Endodermal cell (in vitro differentiated cells): ENCODE data around the gene CNGA3. TPM values are rescaled to one million over a fixed set of nuclear protein-coding genes. Genes with fewer than 3 reads are reported as not detected.

Source experiments
- DNase-seq: peaks from one replicate; pipeline ENCODE4 v3.0.0-alpha.2; 2017
- H3K27ac ChIP-seq: 2 replicates; pipeline ENCODE4 v1.5.1; 2013; ENCODE audit warnings: mild to moderate bottlenecking, low read depth, low read length, moderate library complexity
- H3K27me3 ChIP-seq: 2 replicates; pipeline ENCODE4 v1.6.1; 2013; ENCODE audit warnings: mild to moderate bottlenecking, low read length, moderate library complexity; ENCODE audit not compliant: insufficient read depth, control insufficient read depth, poor library complexity, severe bottlenecking
- H3K36me3 ChIP-seq: 2 replicates; pipeline ENCODE4 v1.7.0; 2013; ENCODE audit warnings: mild to moderate bottlenecking, low read length, moderate library complexity; ENCODE audit not compliant: control insufficient read depth, insufficient read depth
- H3K4me1 ChIP-seq: one replicate; pipeline ENCODE4 v1.7.0; 2013; ENCODE audit warnings: low read length; ENCODE audit not compliant: control insufficient read depth, insufficient read depth
- H3K4me3 ChIP-seq: 2 replicates; pipeline ENCODE4 v1.5.1; 2013; ENCODE audit warnings: mild to moderate bottlenecking, low read length, moderate library complexity
- H3K9ac ChIP-seq: 2 replicates; pipeline ENCODE4 v1.6.1; 2013; ENCODE audit warnings: mild to moderate bottlenecking, low read length, moderate library complexity; ENCODE audit not compliant: poor library complexity, severe bottlenecking; ENCODE audit errors: extremely low read depth
- H3K9me3 ChIP-seq: 2 replicates; pipeline ENCODE4 v1.6.1; 2013; ENCODE audit warnings: mild to moderate bottlenecking, low read length, moderate library complexity; ENCODE audit not compliant: control insufficient read depth
- H3K27ac Mint-ChIP-seq: 2 replicates; pipeline ENCODE4 v1.8.0; 2020; ENCODE audit warnings: mixed read lengths
- H3K27me3 Mint-ChIP-seq: 2 replicates; pipeline ENCODE4 v1.8.0; 2021; ENCODE audit warnings: mild to moderate bottlenecking, mixed read lengths; ENCODE audit not compliant: insufficient read depth
- H3K36me3 Mint-ChIP-seq: 2 replicates; pipeline ENCODE4 v1.8.0; 2020; ENCODE audit warnings: low read depth, mixed read lengths
- H3K4me1 Mint-ChIP-seq: 2 replicates; pipeline ENCODE4 v1.8.0; 2020; ENCODE audit warnings: mixed read lengths
- H3K4me3 Mint-ChIP-seq: 2 replicates; pipeline ENCODE4 v1.8.0; 2020; ENCODE audit warnings: mild to moderate bottlenecking, moderate library complexity, mixed read lengths
- H3K9me3 Mint-ChIP-seq: 2 replicates; pipeline ENCODE4 v1.8.0; 2020; ENCODE audit warnings: mild to moderate bottlenecking, mixed read lengths
- WGBS, 2 experiments: methylation state at CpG; one replicate each; pipeline versions ENCODE4 v1.1.5 to v1.1.7; 2013; ENCODE audit warnings: missing lambda C conversion rate in 2 of 2, mixed read lengths in 1 of 2; ENCODE audit not compliant: insufficient coverage in 1 of 2, insufficient read length in 1 of 2; 5-methylcytosine and 5-hydroxymethylcytosine counted together
- total RNA-seq, 2 donors: library from RNA; stranded (reverse); fragmentation: NEBNext Ultra II Directional in 1 of 2; extraction: Animal tissue kit (Norgen Biotek cat#: 25700) in 1 of 2; gene quantifications; 2 replicates in 1 of 2; 3 replicates in 1 of 2; pipeline ENCODE4 v1.2.1, GENCODE V29; 2021
- TF ChIP-seq, protein P1 (sequence below): fragments of 200-600 bp; sonication (generic); conservative IDR thresholded peaks from 2 replicates; pipeline ENCODE4 v1.5.0; 2021; ENCODE audit warnings: antibody characterized with exemption, mild to moderate bottlenecking

Gene CNGA3
- total RNA-seq, 2 donors from 2014 or later = 0.33 TPM; not detected in 1

DNA sequence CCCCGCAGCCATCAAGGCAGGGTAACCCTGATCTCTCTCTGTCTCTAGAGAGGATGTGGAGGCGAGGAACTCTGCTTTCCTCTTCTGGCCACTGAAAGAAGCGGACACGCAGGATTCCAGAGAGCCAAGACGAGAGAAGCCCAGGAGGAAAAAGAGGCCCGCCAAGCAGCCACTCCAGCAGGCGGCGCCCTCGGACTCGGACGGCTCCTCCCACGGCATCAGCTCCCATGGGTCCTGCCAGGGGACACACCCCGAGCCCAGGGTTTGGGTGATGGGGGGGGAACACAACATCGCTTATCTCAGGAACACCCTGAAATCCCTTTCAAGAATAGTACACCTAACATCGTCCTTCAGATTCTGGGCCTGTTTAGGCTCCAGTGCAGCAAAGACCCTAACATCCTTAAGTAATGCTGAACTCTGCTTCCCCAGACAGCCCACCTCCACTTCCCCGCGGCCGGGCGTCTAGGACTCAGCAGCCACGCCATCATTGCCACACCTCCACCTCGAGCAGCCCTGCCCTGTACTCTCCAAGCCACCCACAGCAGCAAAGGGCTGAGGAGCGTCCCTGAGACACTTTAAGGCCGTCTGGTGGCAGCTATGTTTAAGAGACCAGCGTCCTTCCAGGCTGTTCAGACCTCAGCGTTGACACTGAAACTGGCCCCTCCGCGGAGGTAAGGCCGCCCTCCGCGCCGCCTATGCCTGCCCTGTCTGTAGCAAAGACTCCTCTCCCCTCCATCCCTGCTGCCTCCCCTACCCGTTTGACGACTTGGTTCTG lies 34.3 kb upstream of the CNGA3 start:
- Histone ChIP-seq H3K4me1 (peaks cover 4% of the 10 kb centered on the region), H3K36me3 (no peaks in the 10 kb centered on the region), H3K4me3 (no peak overlapping the region), H3K27me3 (no peaks in the 10 kb centered on the region), H3K9me3 (peaks cover 5% of the 10 kb centered on the region), H3K27ac (no peak overlapping the region), H3K9ac (no peak overlapping the region)
- Mint-ChIP-seq H3K9me3 (peaks cover 9% of the 10 kb centered on the region), H3K4me1 (peaks cover 15% of the 10 kb centered on the region), H3K36me3 (no peaks in the 10 kb centered on the region), H3K27ac (no peak overlapping the region), H3K4me3 (no peak overlapping the region), H3K27me3 (peaks cover 4% of the 10 kb centered on the region)
- TF ChIP-seq, protein P1, sequence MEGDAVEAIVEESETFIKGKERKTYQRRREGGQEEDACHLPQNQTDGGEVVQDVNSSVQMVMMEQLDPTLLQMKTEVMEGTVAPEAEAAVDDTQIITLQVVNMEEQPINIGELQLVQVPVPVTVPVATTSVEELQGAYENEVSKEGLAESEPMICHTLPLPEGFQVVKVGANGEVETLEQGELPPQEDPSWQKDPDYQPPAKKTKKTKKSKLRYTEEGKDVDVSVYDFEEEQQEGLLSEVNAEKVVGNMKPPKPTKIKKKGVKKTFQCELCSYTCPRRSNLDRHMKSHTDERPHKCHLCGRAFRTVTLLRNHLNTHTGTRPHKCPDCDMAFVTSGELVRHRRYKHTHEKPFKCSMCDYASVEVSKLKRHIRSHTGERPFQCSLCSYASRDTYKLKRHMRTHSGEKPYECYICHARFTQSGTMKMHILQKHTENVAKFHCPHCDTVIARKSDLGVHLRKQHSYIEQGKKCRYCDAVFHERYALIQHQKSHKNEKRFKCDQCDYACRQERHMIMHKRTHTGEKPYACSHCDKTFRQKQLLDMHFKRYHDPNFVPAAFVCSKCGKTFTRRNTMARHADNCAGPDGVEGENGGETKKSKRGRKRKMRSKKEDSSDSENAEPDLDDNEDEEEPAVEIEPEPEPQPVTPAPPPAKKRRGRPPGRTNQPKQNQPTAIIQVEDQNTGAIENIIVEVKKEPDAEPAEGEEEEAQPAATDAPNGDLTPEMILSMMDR = peak; percentile 61
- peak; percentile 82 for DNase-seq
- WGBS, 2 experiments = 87 to 93% methylated on average over 17 to 33 of the region's 33 CpGs

DNA sequence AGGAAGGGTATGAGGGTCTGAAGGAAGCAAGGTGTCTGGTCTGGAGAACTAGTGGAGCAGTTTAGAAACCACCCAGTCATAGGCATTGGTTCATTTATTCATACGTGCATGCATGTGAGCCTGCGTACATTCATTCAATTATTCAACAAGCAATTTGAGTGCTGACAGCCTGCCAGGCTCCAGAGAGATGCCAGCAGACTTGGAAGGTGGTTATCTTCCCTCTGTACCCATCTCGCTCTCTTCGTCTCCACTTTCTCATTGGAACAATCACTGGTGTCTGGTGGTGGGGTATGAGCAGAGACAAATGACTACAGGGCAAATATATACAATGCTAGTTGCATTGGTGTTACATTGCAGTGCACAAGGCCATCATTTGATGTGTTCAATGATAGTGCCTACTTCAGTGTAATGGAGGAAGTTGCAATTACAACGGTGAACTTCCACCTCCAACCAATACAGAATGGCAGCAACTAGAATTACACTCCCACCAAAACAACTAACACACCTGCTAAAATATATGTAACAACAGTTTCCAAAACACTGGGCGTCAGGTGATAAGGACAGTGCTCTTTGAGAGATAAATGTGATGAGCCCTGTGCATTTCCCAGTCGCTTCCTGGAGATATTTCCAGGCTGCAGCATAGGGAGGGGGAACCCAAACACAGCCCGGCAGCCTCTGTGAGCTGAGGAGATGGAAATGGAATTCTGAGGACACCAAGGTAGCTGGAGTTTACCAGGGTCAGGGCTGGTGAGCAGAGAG lies 32.6 kb upstream of the CNGA3 start:
- no peaks in the 10 kb centered on the region for H3K36me3 ChIP-seq
- H3K4me1 Mint-ChIP-seq = peaks cover 23% of the 10 kb centered on the region
- H3K4me3 ChIP-seq = no peak overlapping the region
- no peaks in the 10 kb centered on the region for H3K27me3 ChIP-seq
- 95 to 100% methylated on average over 3 to 8 of the region's 8 CpGs for WGBS, 2 experiments
- no peak overlapping the region for H3K9ac ChIP-seq
- H3K4me3 Mint-ChIP-seq = no peak overlapping the region
- no peak overlapping the region for H3K27ac ChIP-seq
- H3K36me3 Mint-ChIP-seq = peaks cover 3% of the 10 kb centered on the region
- no peak for DNase-seq
- H3K4me1 ChIP-seq = peaks cover 4% of the 10 kb centered on the region
- H3K27me3 Mint-ChIP-seq = peaks cover 4% of the 10 kb centered on the region
- no peak overlapping the region for H3K27ac Mint-ChIP-seq
- peaks cover 14% of the 10 kb centered on the region for H3K9me3 Mint-ChIP-seq
- H3K9me3 ChIP-seq = peaks cover 12% of the 10 kb centered on the region
- TF ChIP-seq, protein P1 = no peak

DNA sequence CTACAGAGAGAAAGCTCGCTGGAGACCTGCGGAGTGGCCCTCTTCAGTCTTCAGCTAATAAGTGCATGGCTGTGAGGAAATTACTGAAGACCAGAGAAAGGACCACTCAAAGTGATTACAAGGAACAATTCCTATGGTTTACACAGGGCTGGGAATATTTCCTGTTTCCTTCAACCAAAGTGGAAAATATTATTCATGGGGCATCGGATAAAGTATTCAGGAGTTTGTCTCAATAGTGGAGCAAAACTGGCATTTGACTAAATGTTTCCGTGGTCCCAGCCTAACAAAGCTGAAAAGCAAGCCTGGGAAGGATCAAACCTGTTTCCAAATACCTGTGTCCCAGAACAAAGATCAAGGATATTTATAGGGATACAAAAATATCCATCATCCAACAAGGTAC lies 32.0 kb upstream of the CNGA3 start:
- Mint-ChIP-seq H3K4me3 (no peak overlapping the region), H3K27ac (no peak overlapping the region), H3K9me3 (peaks cover 20% of the 10 kb centered on the region), H3K36me3 (peaks cover 9% of the 10 kb centered on the region), H3K4me1 (peaks cover 23% of the 10 kb centered on the region), H3K27me3 (peaks cover 4% of the 10 kb centered on the region)
- Histone ChIP-seq H3K9ac (no peak overlapping the region), H3K27me3 (no peaks in the 10 kb centered on the region), H3K27ac (no peak overlapping the region), H3K4me3 (no peak overlapping the region), H3K4me1 (peaks cover 4% of the 10 kb centered on the region), H3K9me3 (peaks cover 18% of the 10 kb centered on the region), H3K36me3 (no peaks in the 10 kb centered on the region)
- DNase-seq = no peak
- WGBS, 2 experiments = 93 to 94% methylated on average over 4 of the region's 4 CpGs
- TF ChIP-seq, protein P1 = no peak
